CD4-positive, alpha-beta T cell treated with Interleukin-4 for 4 hours (primary cell): ENCODE measurements around the gene DDC.

Experiments
- DNase-seq: peaks from one replicate; pipeline ENCODE4 v3.0.0-alpha.2; 2020

DDC gene

DNA sequence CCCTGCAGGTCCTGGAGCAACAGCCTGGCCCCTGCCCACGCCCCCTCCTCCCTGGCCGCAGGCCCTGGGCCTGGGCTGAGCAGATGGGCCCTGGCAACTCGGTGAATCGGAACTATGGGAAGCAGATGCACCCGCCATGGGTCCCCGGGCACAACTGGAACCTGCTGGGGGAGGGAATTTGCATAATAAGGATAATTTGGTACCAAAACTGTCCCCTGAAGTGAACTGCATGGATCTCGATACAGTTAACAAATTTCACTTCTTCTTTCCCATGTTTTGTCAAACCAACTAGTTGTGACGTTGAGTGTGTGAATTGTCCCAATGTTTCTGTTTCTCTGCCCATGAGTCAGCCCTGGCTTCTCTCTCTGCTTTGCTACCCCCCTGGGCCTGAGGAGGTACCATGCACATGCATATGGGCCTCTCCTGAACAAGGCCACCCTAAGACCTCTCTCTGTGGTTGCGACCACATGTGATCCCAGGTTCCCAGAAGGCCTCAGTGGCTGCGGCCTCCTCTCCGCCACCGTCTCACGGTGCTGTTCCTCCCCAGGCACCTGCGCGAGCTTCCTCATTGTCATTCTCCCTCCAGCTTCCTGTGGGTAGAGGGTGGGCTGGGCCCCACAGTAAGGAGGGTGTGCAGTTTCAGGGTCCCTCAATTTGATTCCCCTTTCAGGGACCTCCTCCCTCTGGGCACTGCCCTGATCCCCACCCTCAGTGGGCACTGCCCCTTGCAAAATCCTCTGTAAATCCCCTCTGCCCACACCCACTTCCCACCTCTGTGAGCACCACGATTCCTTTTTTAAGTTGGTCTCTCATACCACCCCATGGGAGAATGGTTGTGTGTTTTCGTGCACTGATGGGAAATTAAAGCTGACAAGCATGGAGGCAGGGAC, 155.1 kb downstream of the DDC start:
- DNase-seq, result no peak
